A549 (cell line): ENCODE data around the gene NFKBIE. TPM values are rescaled to one million over a fixed set of nuclear protein-coding genes. Genes with fewer than 3 reads are reported as not detected.

Experiments used
- ATAC-seq, 2 experiments: fragments of 200-7000 bp in 1 of 2; fragments of >200 bp in 1 of 2; cut with Nextera tagmentation in 1 of 2; cut with Tn5 transposase in 1 of 2; 3 replicates each; pipeline versions ENCODE4 v1.8.0 to v1.9.1; 2018 to 2020; ENCODE audit warnings: mild to moderate bottlenecking in 1 of 2, moderate library complexity in 1 of 2
- CTCF ChIA-PET: fragments of 300-600 bp; sonication (Branson Sonifier 250); formaldehyde crosslinking; extraction: SDS; loops from one replicate; lab custom pipeline; 2021; ENCODE audit warnings: antibody characterized with exemption, inconsistent platforms; lab: Yijun Ruan, JAX
- POLR2A ChIA-PET: fragments of 350-600 bp; formaldehyde crosslinking; extraction: SDS; loops from one replicate; lab custom pipeline; 2021; ENCODE audit warnings: antibody characterized with exemption, inconsistent platforms; lab: Yijun Ruan, JAX
- DNase-seq, 2 experiments: peaks; one replicate each; pipeline versions ENCODE4 v3.0.0 to v3.0.0-alpha.2; 2011 to 2016; ENCODE audit warnings: low read depth in 1 of 2, low spot score in 1 of 2
- FAIRE-seq: peaks from 2 replicates; lab custom pipeline; 2011; peaks lifted over from hg19 to GRCh38; lab: Jason Lieb, UNC
- H3K27ac ChIP-seq, 2 experiments: fragments of >200 bp; sonication (Bioruptor Twin); formaldehyde crosslinking; 3 replicates each; pipeline ENCODE4 v1.5.1; 2016 to 2017
- H3K4me1 ChIP-seq: fragments of >200 bp; sonication (Bioruptor Twin); formaldehyde crosslinking; 3 replicates; pipeline ENCODE4 v1.6.1; 2016
- H3K4me2 ChIP-seq: fragments of >200 bp; sonication (Bioruptor Twin); formaldehyde crosslinking; 3 replicates; pipeline ENCODE4 v1.6.1; 2016
- H3K4me3 ChIP-seq: fragments of >200 bp; sonication (Bioruptor Twin); formaldehyde crosslinking; 3 replicates; pipeline ENCODE4 v1.5.1; 2016
- H3K9me3 ChIP-seq: fragments of >200 bp; sonication (Bioruptor Twin); formaldehyde crosslinking; 3 replicates; pipeline ENCODE4 v1.6.1; 2016
- CBX8 ChIP-seq: fragments of 200-600 bp; sonication (generic); IDR thresholded peaks from 2 replicates; pipeline ENCODE4 v1.6.1; 2016
- ELK1 ChIP-seq: fragments of 150-350 bp; IDR thresholded peaks from 2 replicates; pipeline ENCODE4 v1.6.1; 2014; ENCODE audit warnings: low read depth, mild to moderate bottlenecking, low read length
- HMGXB4 ChIP-seq: fragments of 250-450 bp; sonication (Bioruptor Pico); IDR thresholded peaks from 2 replicates; pipeline ENCODE4 v1.5.0; 2021; ENCODE audit warnings: mild to moderate bottlenecking, moderate library complexity, borderline replicate concordance
- MAFK ChIP-seq: fragments of 450-650 bp; IDR thresholded peaks from 2 replicates; pipeline ENCODE4 v1.6.1; 2014; ENCODE audit not compliant: partially characterized antibody
- MAZ ChIP-seq: fragments of 150-350 bp; IDR thresholded peaks from 2 replicates; pipeline ENCODE4 v1.6.1; 2014; ENCODE audit warnings: antibody characterized with exemption, low read depth, low read length, borderline replicate concordance
- PBX3 ChIP-seq: IDR thresholded peaks from 2 replicates; pipeline ENCODE4 v1.6.1; 2012
- RNF2 ChIP-seq: fragments of 200-600 bp; sonication (generic); IDR thresholded peaks from 2 replicates; pipeline ENCODE4 v1.6.1; 2016; ENCODE audit warnings: low read depth, mild to moderate bottlenecking, antibody characterized with exemption, moderate library complexity, borderline replicate concordance
- SMC3 ChIP-seq: fragments of >200 bp; sonication (Bioruptor Twin); formaldehyde crosslinking; IDR thresholded peaks from 3 replicates; pipeline ENCODE4 v1.6.1; 2018; ENCODE audit warnings: inconsistent platforms
- SREBF2 ChIP-seq: fragments of 450-650 bp; IDR thresholded peaks from 2 replicates; pipeline ENCODE4 v1.6.1; 2014; ENCODE audit warnings: mild to moderate bottlenecking, moderate library complexity
- WGBS: methylation state at CpG from one replicate; pipeline ENCODE4 v1.1.6; 2017; ENCODE audit errors: missing lambda C conversion rate; 5-methylcytosine and 5-hydroxymethylcytosine counted together
- polyA plus RNA-seq, 4 experiments: library from polyadenylated mRNA; depleted of rRNA in 3 of 4; stranded (reverse); fragments of >200 nt; fragmentation: RNase III in 1 of 4; extraction: RNeasy Plus Mini Kit Qiagen cat#74134 plus additional on column Dnase treatment in 1 of 4; gene quantifications; 2 replicates in 3 of 4; 3 replicates in 1 of 4; pipeline ENCODE4 v1.2.3, GENCODE V29; 2011 to 2017
- TF ChIP-seq, protein P1 (sequence below): fragments of >200 bp; sonication (Bioruptor Twin); formaldehyde crosslinking; IDR thresholded peaks from 3 replicates; pipeline ENCODE4 v1.5.1; 2016

The NFKBIE gene
- polyA plus RNA-seq, 2 of the 4 experiments (the other 2 are of a cell fraction), result 6.0 to 6.3 TPM

- no peak overlapping the region for H3K4me2 ChIP-seq
- no peak for TF ChIP-seq HMGXB4
- no peak for TF ChIP-seq MAFK
- TF ChIP-seq MAZ, result no peak
- no peak for TF ChIP-seq ELK1
- no peak for TF ChIP-seq CBX8
- TF ChIP-seq, all 56 proteins: peak for 0
- FAIRE-seq (no peak), ATAC-seq (no peak), DNase-seq (no peak)
- no peaks in the 10 kb centered on the region for H3K9me3 ChIP-seq
- H3K27ac ChIP-seq, result no peak overlapping the region
- H3K4me1 ChIP-seq, result no peaks in the 10 kb centered on the region
- 86% methylated on average over 7 of the region's 8 CpGs for WGBS
- POLR2A ChIA-PET, result no interaction called here
- H3K4me3 ChIP-seq, result no peak overlapping the region
- CTCF ChIA-PET, result interaction anchor here (1.0 to 6.1 kb wide), 3 partner anchors 11 to 38 kb away, joined by 3 to 44 read pairs (median 23); partner anchors contain the start of gene TMEM151B
Observed at GRCh38 chr6:44306710-44307109, 41.4 kb upstream of the NFKBIE start.

DNA sequence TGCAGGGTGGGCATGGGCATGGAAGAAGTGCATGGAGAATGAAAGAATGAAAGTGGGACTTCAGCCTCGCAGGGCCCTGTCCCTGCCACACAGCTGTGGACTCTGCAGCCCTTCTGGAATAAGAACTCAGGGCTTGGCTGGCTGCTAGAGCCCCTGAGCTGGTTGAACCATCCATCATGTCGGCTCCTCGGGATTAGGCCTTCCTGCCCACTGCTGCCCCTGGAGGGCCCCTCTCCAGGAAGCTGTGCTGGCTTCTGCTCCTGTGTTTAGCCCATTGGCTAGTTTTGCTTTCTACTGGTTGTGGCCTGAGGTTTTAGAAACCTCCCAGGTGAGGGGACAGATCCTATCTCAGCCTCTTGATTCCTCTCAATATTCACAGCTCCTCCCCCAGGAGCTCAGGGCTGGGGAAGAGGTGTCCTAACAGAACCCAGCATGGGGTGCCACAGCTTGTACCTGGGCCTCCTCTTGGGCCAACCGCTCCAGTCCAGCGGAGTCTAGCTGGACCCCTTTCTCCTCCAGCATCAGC, 39.9 kb upstream of the NFKBIE start:
- no peak for FAIRE-seq

DNA sequence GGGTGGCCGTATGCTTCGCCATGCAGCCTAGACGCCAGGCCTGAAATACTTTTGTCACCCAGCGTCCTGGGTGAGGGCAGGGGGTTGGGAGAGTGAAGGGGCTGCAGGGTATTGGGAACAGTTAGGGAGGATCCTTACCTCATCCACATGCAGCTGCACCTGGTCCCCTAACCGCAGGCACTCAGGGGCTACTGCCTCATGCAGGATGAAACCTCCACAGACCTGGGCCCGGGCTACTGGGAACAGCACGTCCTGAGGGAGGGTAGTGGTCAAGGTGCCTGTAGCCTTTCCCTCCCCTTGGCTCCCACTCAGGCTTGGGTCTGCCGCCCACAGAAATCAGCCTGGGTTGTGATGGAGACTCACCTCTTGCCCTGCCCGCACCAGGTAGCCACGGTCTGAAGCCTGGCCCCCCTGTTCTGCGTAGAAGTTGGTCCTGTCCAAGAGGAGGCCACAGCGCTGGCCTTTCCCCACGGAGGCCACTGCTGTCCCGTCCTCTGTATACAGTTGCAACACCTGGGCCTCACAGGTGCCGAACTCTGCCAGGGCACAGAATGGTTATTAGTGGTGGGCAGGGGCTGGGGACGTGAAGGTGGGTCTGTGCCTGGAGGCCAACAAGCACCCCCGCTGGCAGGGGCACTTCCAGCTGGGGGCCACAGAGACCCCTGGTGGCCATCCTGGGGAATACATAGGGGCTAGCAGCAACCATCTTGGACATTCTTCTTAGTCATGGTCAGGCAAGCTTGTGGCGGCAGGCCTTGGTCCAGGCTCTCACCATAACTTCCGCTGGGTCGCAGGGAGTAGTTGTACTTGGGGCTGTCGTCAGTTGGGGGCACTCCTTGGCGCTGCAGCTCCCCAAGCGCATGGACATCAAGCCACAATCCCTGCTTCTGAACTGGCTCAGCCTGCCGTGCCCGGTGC, 39.2 kb upstream of the NFKBIE start:
- FAIRE-seq (no peak), ATAC-seq (peak; percentile 56 to 85; a peak in 4 of 6 replicates), DNase-seq (peak; percentile 35 to 42)
- 68% methylated on average over 17 of the region's 25 CpGs for WGBS
- H3K4me3 ChIP-seq, result no peak overlapping the region
- H3K4me2 ChIP-seq, result no peak overlapping the region
- CTCF ChIA-PET, result interaction anchor here (0.8 to 6.1 kb wide), 14 partner anchors 8 to 50 kb away, joined by 3 to 44 read pairs (median 5); partner anchors contain the start of genes AARS2, SLC35B2 and TMEM151B
- POLR2A ChIA-PET, result interaction anchor here (0.5 to 1.3 kb wide), 2 partner anchors 8 to 111 kb away, joined by 4 to 6 read pairs; no protein-coding TSS in a partner anchor
- no peaks in the 10 kb centered on the region for H3K9me3 ChIP-seq
- H3K27ac ChIP-seq, result no peak overlapping the region
- H3K4me1 ChIP-seq, result no peaks in the 10 kb centered on the region
- TF ChIP-seq, protein P1, sequence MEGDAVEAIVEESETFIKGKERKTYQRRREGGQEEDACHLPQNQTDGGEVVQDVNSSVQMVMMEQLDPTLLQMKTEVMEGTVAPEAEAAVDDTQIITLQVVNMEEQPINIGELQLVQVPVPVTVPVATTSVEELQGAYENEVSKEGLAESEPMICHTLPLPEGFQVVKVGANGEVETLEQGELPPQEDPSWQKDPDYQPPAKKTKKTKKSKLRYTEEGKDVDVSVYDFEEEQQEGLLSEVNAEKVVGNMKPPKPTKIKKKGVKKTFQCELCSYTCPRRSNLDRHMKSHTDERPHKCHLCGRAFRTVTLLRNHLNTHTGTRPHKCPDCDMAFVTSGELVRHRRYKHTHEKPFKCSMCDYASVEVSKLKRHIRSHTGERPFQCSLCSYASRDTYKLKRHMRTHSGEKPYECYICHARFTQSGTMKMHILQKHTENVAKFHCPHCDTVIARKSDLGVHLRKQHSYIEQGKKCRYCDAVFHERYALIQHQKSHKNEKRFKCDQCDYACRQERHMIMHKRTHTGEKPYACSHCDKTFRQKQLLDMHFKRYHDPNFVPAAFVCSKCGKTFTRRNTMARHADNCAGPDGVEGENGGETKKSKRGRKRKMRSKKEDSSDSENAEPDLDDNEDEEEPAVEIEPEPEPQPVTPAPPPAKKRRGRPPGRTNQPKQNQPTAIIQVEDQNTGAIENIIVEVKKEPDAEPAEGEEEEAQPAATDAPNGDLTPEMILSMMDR, result peak; percentile 39; the same call in 2 of the 3 replicates
- TF ChIP-seq RNF2 (no peak), SMC3 (0 out of 3 replicates have a peak, but pooled peaks have one; percentile 12)
- TF ChIP-seq, all 56 proteins: peak for 2

More for the DNA sequence above, 39.9 kb upstream of the NFKBIE start:
- 81% methylated on average over 3 of the region's 5 CpGs for WGBS
- Histone ChIP-seq H3K9me3 (no peaks in the 10 kb centered on the region), H3K4me1 (no peaks in the 10 kb centered on the region), H3K4me3 (no peak overlapping the region), H3K4me2 (no peak overlapping the region), H3K27ac (no peak overlapping the region)
- no peak for TF ChIP-seq SREBF2
- ChIA-PET CTCF (interaction anchor here (0.8 to 6.1 kb wide), 14 partner anchors 7 to 133 kb away, joined by 3 to 44 read pairs (median 5); partner anchors contain the start of genes AARS2, SLC35B2 and TMEM151B), POLR2A (interaction anchor here (0.5 to 1.3 kb wide), 2 partner anchors 9 to 112 kb away, joined by 4 to 6 read pairs; no protein-coding TSS in a partner anchor)
- no peak for DNase-seq
- ATAC-seq, result no peak; a peak in 1 of 6 replicates

GRCh38 chr6:44303842-44304241, 38.5 kb upstream of the NFKBIE start:
- no peak for ATAC-seq
- 91% methylated on average over 6 of the region's 6 CpGs for WGBS
- FAIRE-seq, result no peak
- POLR2A ChIA-PET, result no interaction called here
- CTCF ChIA-PET, result interaction anchor here (1.1 to 6.1 kb wide), 7 partner anchors 9 to 35 kb away, joined by 3 to 44 read pairs (median 8); partner anchors contain the start of genes AARS2 and TMEM151B
- Histone ChIP-seq H3K27ac (no peak overlapping the region), H3K4me3 (no peak overlapping the region), H3K4me2 (no peak overlapping the region), H3K9me3 (no peaks in the 10 kb centered on the region), H3K4me1 (no peaks in the 10 kb centered on the region)
- no peak for TF ChIP-seq PBX3
- no peak for DNase-seq
